H1 (cell line): ENCODE measurements around the gene GNB5. TPM values are rescaled to one million over a fixed set of nuclear protein-coding genes. Genes with fewer than 3 reads are reported as not detected.

ENCODE experiments used
- CTCF ChIA-PET: fragments of 300-600 bp; sonication (Branson Sonifier 250); formaldehyde crosslinking; loops from one replicate; lab custom pipeline; 2021; ENCODE audit not compliant: partially characterized antibody; lab: Charles Lee
- POLR2A ChIA-PET: fragments of 300-600 bp; sonication (Branson Sonifier 250); formaldehyde crosslinking; loops from one replicate; lab custom pipeline; 2021; ENCODE audit warnings: inconsistent platforms; ENCODE audit not compliant: partially characterized antibody; lab: Charles Lee
- DNase-seq, 2 experiments: peaks; one replicate each; pipeline versions ENCODE4 v3.0.0 to v3.0.0-alpha.2; 2010 to 2022; ENCODE audit warnings: low spot score in 2 of 2, low read depth in 1 of 2, mixed read lengths in 1 of 2
- FAIRE-seq: peaks from 2 replicates; lab custom pipeline; 2011; peaks lifted over from hg19 to GRCh38; lab: Jason Lieb, UNC
- H2AFZ ChIP-seq: 2 replicates; pipeline ENCODE4 v1.8.1; 2012; ENCODE audit warnings: low read length, inconsistent platforms
- H2AK5ac ChIP-seq: 2 replicates; pipeline ENCODE4 v1.6.1; 2013; ENCODE audit warnings: low read depth, low read length
- H2BK120ac ChIP-seq: replicated peaks from 2 replicates; pipeline ENCODE3; 2013; ENCODE audit warnings: low read depth, low read length, inconsistent platforms
- H2BK12ac ChIP-seq: 2 replicates; pipeline ENCODE4 v1.6.1; 2013; ENCODE audit warnings: low read depth, low read length
- H2BK15ac ChIP-seq: 2 replicates; pipeline ENCODE4 v1.6.1; 2013; ENCODE audit warnings: low read length
- H2BK20ac ChIP-seq: 2 replicates; pipeline ENCODE4 v1.6.1; 2013; ENCODE audit warnings: low read length
- H2BK5ac ChIP-seq: 2 replicates; pipeline ENCODE4 v1.6.1; 2013; ENCODE audit warnings: low read depth, low read length
- H3K14ac ChIP-seq: 2 replicates; pipeline ENCODE4 v1.6.1; 2013; ENCODE audit warnings: inconsistent platforms; ENCODE audit not compliant: insufficient read length
- H3K18ac ChIP-seq: 2 replicates; pipeline ENCODE4 v1.6.1; 2013; ENCODE audit warnings: low read length; ENCODE audit errors: extremely low read depth
- H3K23ac ChIP-seq: 2 replicates; pipeline ENCODE4 v1.6.1; 2013; ENCODE audit warnings: inconsistent platforms; ENCODE audit not compliant: insufficient read length
- H3K23me2 ChIP-seq: 2 replicates; pipeline ENCODE4 v1.6.1; 2013; ENCODE audit warnings: low read depth, low read length
- H3K27ac ChIP-seq: 2 replicates; pipeline ENCODE4 v1.6.1; 2011; ENCODE audit warnings: low read depth, low read length, inconsistent platforms
- H3K27me3 ChIP-seq, 4 experiments: replicated peaks in 1 of 4; 1 replicate in 1 of 4; 2 replicates in 3 of 4; pipeline versions ENCODE4 v1.6.1 to v1.8.1; 2011 to 2013; ENCODE audit warnings: low read length in 3 of 4, mild to moderate bottlenecking in 3 of 4, inconsistent platforms in 2 of 4, mixed read lengths in 2 of 4, moderate library complexity in 1 of 4; ENCODE audit not compliant: control insufficient read depth in 3 of 4, insufficient read depth in 3 of 4; ENCODE audit errors: extremely low read depth in 1 of 4
- H3K36me3 ChIP-seq, 4 experiments: 2 replicates each; pipeline versions ENCODE4 v1.6.1 to v1.8.1; 2011 to 2013; ENCODE audit warnings: mild to moderate bottlenecking in 4 of 4, low read length in 3 of 4, moderate library complexity in 2 of 4, control low read depth in 1 of 4, inconsistent platforms in 1 of 4; ENCODE audit not compliant: insufficient read depth in 4 of 4, control insufficient read depth in 2 of 4
- H3K4ac ChIP-seq: replicated peaks from 2 replicates; pipeline ENCODE3; 2013; ENCODE audit warnings: low read length, low read depth, mixed read lengths, inconsistent platforms; ENCODE audit not compliant: insufficient read length
- H3K4me1 ChIP-seq, 4 experiments: replicated peaks in 1 of 4; 1 replicate in 1 of 4; 2 replicates in 3 of 4; pipeline versions ENCODE4 v1.6.1 to v1.8.1; 2011 to 2013; ENCODE audit warnings: low read length in 3 of 4, inconsistent platforms in 2 of 4, mixed read lengths in 1 of 4; ENCODE audit not compliant: insufficient read depth in 4 of 4, control insufficient read depth in 3 of 4
- H3K4me2 ChIP-seq, 2 experiments: 2 replicates each; pipeline versions ENCODE4 v1.6.1 to v1.8.1; 2011 to 2013; ENCODE audit warnings: low read depth in 2 of 2, low read length in 2 of 2, control low read depth in 1 of 2, inconsistent platforms in 1 of 2, mild to moderate bottlenecking in 1 of 2; ENCODE audit not compliant: insufficient read depth in 1 of 2
- H3K4me3 ChIP-seq, 4 experiments: fragments of 200-600, 300-600 bp in 1 of 4; sonication (generic), shearing (Covaris generic), sonication (Bioruptor Twin) in 1 of 4; 2 replicates each; pipeline versions ENCODE4 v1.5.1 to v1.8.1; 2011 to 2016; ENCODE audit warnings: low read length in 4 of 4, low read depth in 3 of 4, control low read depth in 2 of 4, inconsistent platforms in 2 of 4, mild to moderate bottlenecking in 2 of 4, mixed read lengths in 1 of 4, moderate library complexity in 1 of 4; ENCODE audit not compliant: insufficient read depth in 2 of 4; ENCODE audit errors: extremely low read depth in 1 of 4
- H3K56ac ChIP-seq: replicated peaks from 2 replicates; pipeline ENCODE3; 2013; ENCODE audit warnings: low read depth, mild to moderate bottlenecking, mixed read lengths, low read length, inconsistent platforms; ENCODE audit not compliant: insufficient read length
- H3K79me1 ChIP-seq: 2 replicates; pipeline ENCODE4 v1.6.1; 2013; ENCODE audit warnings: low read depth, low read length, control low read depth
- H3K79me2 ChIP-seq, 2 experiments: 2 replicates each; pipeline versions ENCODE4 v1.6.1 to v1.8.1; 2012 to 2013; ENCODE audit warnings: low read length in 2 of 2, mild to moderate bottlenecking in 2 of 2, inconsistent platforms in 1 of 2; ENCODE audit not compliant: insufficient read depth in 2 of 2, control insufficient read depth in 1 of 2
- H3K9ac ChIP-seq, 4 experiments: replicated peaks in 1 of 4; 1 replicate in 1 of 4; 2 replicates in 3 of 4; pipeline versions ENCODE4 v1.6.1 to v1.8.1; 2011 to 2013; ENCODE audit warnings: low read depth in 3 of 4, low read length in 3 of 4, control low read depth in 2 of 4, mild to moderate bottlenecking in 2 of 4, moderate library complexity in 2 of 4, inconsistent platforms in 1 of 4; ENCODE audit errors: extremely low read depth in 1 of 4
- H3K9me3 ChIP-seq, 2 experiments: 2 replicates each; pipeline versions ENCODE4 v1.6.1 to v1.8.1; 2012 to 2013; ENCODE audit warnings: mild to moderate bottlenecking in 2 of 2, moderate library complexity in 2 of 2, control low read depth in 1 of 2, inconsistent platforms in 1 of 2, low read depth in 1 of 2, low read length in 1 of 2, mixed read lengths in 1 of 2; ENCODE audit not compliant: insufficient read depth in 2 of 2
- H4K20me1 ChIP-seq, 2 experiments: replicated peaks in 1 of 2; 2 replicates each; pipeline versions ENCODE3 to v1.8.1; 2011 to 2013; ENCODE audit warnings: inconsistent platforms in 2 of 2, low read length in 2 of 2, mild to moderate bottlenecking in 1 of 2; ENCODE audit not compliant: insufficient read depth in 2 of 2, control insufficient read depth in 1 of 2
- H4K5ac ChIP-seq: 2 replicates; pipeline ENCODE4 v1.6.1; 2013; ENCODE audit warnings: low read length, low read depth, mixed read lengths, inconsistent platforms; ENCODE audit not compliant: insufficient read length
- H4K8ac ChIP-seq: 2 replicates; pipeline ENCODE4 v1.8.0; 2013; ENCODE audit warnings: mild to moderate bottlenecking, moderate library complexity, low read length, inconsistent platforms; ENCODE audit not compliant: insufficient read depth; ENCODE audit errors: extremely low read depth
- H4K91ac ChIP-seq: replicated peaks from 2 replicates; pipeline ENCODE3; 2013; ENCODE audit warnings: low read length, mixed read lengths, inconsistent platforms; ENCODE audit not compliant: insufficient read length
- BACH1 ChIP-seq: IDR thresholded peaks from 2 replicates; pipeline ENCODE4 v1.6.1; 2012; ENCODE audit warnings: low read length, improper control_type of control experiment
- CHD2 ChIP-seq: IDR thresholded peaks from 2 replicates; pipeline ENCODE4 v1.6.1; 2012; ENCODE audit warnings: low read length, improper control_type of control experiment
- EZH2 ChIP-seq: fragments of 200-600 bp; sonication (generic); IDR thresholded peaks from 2 replicates; pipeline ENCODE4 v1.7.1; 2012; ENCODE audit warnings: low read depth, mild to moderate bottlenecking, moderate library complexity, low read length, inconsistent platforms; ENCODE audit not compliant: severe bottlenecking
- POLR2A ChIP-seq, 2 experiments: IDR thresholded peaks; 1 replicate in 1 of 2; 2 replicates in 1 of 2; pipeline ENCODE4 v1.6.1; 2011; ENCODE audit warnings: low read depth in 2 of 2, low read length in 2 of 2, mild to moderate bottlenecking in 2 of 2; ENCODE audit errors: control extremely low read depth in 1 of 2
- POU5F1 ChIP-seq: IDR thresholded peaks from 2 replicates; pipeline ENCODE4 v1.6.1; 2011; ENCODE audit warnings: low read depth, mild to moderate bottlenecking, low read length, moderate library complexity
- SIRT6 ChIP-seq: IDR thresholded peaks from one replicate; pipeline ENCODE4 v1.7.1; 2012; ENCODE audit warnings: low read length, inconsistent platforms
- SP1 ChIP-seq: IDR thresholded peaks from 2 replicates; pipeline ENCODE4 v1.6.1; 2011; ENCODE audit warnings: low read depth, low read length
- TAF7 ChIP-seq: optimal IDR thresholded peaks from 2 replicates; pipeline ENCODE3; 2011; ENCODE audit warnings: low read depth, mild to moderate bottlenecking, inconsistent platforms, low read length, moderate library complexity, borderline replicate concordance
- YY1 ChIP-seq: IDR thresholded peaks from 2 replicates; pipeline ENCODE4 v1.6.1; 2011; ENCODE audit warnings: low read depth, mild to moderate bottlenecking, low read length
- WGBS, 2 experiments: shearing (Covaris generic) in 1 of 2; methylation state at CpG; one replicate each; pipeline versions ENCODE4 v1.1.6 to v1.1.7; 2013 to 2015; ENCODE audit warnings: low lambda C conversion rate in 2 of 2, mixed read lengths in 2 of 2, inconsistent platforms in 1 of 2, low coverage in 1 of 2, missing lambda C conversion rate in 1 of 2; ENCODE audit not compliant: insufficient replicate concordance in 2 of 2, insufficient coverage in 1 of 2, insufficient read length in 1 of 2; ENCODE audit errors: extremely low coverage in 1 of 2, missing lambda C conversion rate in 1 of 2; 5-methylcytosine and 5-hydroxymethylcytosine counted together
- polyA plus RNA-seq, 7 experiments: library from polyadenylated mRNA; depleted of rRNA in 3 of 7; stranded (reverse) in 5 of 7; unstranded in 2 of 7; fragments of >200 nt in 5 of 7; fragments of 200-250 nt in 2 of 7; gene quantifications; 1 replicate in 5 of 7; 2 replicates in 1 of 7; 4 replicates in 1 of 7; pipeline versions ENCODE4 v1.2.1 to v1.2.3, GENCODE V29; 2011 to 2013; ENCODE audit warnings: missing spikeins in 2 of 7, mixed read lengths in 2 of 7
- total RNA-seq: library from RNA; stranded (reverse); fragmentation: NEBNext Ultra II Directional; extraction: Animal tissue kit (Norgen Biotek cat#: 25700); gene quantifications from 2 replicates; pipeline ENCODE4 v1.2.1, GENCODE V29; 2021

GNB5 gene
- total and polyA plus RNA-seq, 2 of the 8 experiments (the other 6 are each of a cell fraction or from before 2014, with no cell fraction given) = 21.7 to 42.5 TPM

- no peak overlapping the region for H3K56ac ChIP-seq
- H2BK12ac ChIP-seq = no peak overlapping the region
- no peaks in the 10 kb centered on the region for H3K79me2 ChIP-seq
- H2BK120ac ChIP-seq = no peak overlapping the region
- no peak overlapping the region for H3K18ac ChIP-seq
- 93% methylated on average over 13 of the region's 13 CpGs; no CpG with 5 or more reads in 1 of the 2 experiments for WGBS, 2 experiments
- H4K8ac ChIP-seq = no peak overlapping the region; the same call in 1 of the 2 replicates
- H2BK15ac ChIP-seq = no peak overlapping the region
- H3K4me1 ChIP-seq = no peaks in the 10 kb centered on the region; a peak in 2 of 7 replicates
- H3K9ac ChIP-seq = no peak overlapping the region
- no peak overlapping the region for H2BK5ac ChIP-seq
- no peak overlapping the region for H3K14ac ChIP-seq
- no peaks in the 10 kb centered on the region; the same call in 1 of the 2 replicates for H3K79me1 ChIP-seq
- H3K27me3 ChIP-seq = no peaks in the 10 kb centered on the region
- H2AFZ ChIP-seq = no peak overlapping the region
- peaks cover 0 to 3% of the 10 kb centered on the region in 2 experiments for H4K20me1 ChIP-seq
- no peak overlapping the region for H3K4ac ChIP-seq
- peaks cover 0 to 3% (median 0%) of the 10 kb centered on the region in 4 experiments; a peak in 3 of 8 replicates for H3K36me3 ChIP-seq
- no peak overlapping the region for H2AK5ac ChIP-seq
- H3K4me2 ChIP-seq = no peak overlapping the region
- ChIA-PET POLR2A (interaction anchor here (1.0 kb wide), 1 partner anchor 12 kb away, joined by 3 read pairs; no protein-coding TSS in a partner anchor), CTCF (interaction anchor here (1.0 to 7.5 kb wide), 9 partner anchors 8 to 66 kb away, joined by 3 to 95 read pairs (median 13); no protein-coding TSS in a partner anchor)
- H3K4me3 ChIP-seq = no peak overlapping the region
- no peaks in the 10 kb centered on the region for H3K9me3 ChIP-seq
- no peak overlapping the region for H2BK20ac ChIP-seq
- no peak overlapping the region for H4K5ac ChIP-seq
- FAIRE-seq (no peak), DNase-seq (no peak)
- no peaks in the 10 kb centered on the region for H3K23me2 ChIP-seq
- H4K91ac ChIP-seq = no peak overlapping the region
- TF ChIP-seq SIRT6 = no peak
- TF ChIP-seq TAF7 = no peak
- no peak for TF ChIP-seq EZH2
- TF ChIP-seq POU5F1 = no peak
- TF ChIP-seq BACH1 = no peak
- TF ChIP-seq CHD2 = no peak
- no peak for TF ChIP-seq POLR2A (IDR thresholded peaks at IDR 0.05; ENCODE audit: control extremely low read depth in 1 of 2, low read depth in 2 of 2, low read length in 2 of 2)
- no peak for TF ChIP-seq SP1
- no peak for TF ChIP-seq YY1
- H3K23ac ChIP-seq = no peak overlapping the region
- H3K27ac ChIP-seq = no peak overlapping the region
Observed at GRCh38 chr15:52161406-52161966, 29.7 kb downstream of the GNB5 start.
